ENCODE results near the gene COPB2.
A peak's percentile ranks its signal among the peaks of the same experiment; 100 is the strongest.

Gene COPB2

DNA sequence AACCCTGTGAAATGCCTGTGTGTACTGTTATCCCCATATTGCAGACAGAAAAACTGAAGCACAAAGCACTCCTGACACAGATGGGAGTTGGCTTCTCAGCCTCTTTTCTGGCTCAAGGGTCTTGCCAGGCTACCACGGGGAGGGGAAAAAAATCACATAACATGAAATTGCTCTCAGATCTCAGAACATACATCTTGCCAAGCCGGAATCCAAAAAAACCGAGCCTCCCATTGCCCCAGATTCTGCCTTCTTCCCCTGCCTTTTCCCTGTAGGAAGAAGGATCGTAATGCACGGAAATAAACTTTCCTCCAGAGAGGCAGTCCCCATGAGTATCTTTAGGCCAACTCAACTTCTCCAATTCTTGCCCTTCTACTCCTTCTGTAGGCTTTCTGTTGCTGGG is 62.2 kb downstream of the COPB2 start:
- no peak for DNase-seq

DNA sequence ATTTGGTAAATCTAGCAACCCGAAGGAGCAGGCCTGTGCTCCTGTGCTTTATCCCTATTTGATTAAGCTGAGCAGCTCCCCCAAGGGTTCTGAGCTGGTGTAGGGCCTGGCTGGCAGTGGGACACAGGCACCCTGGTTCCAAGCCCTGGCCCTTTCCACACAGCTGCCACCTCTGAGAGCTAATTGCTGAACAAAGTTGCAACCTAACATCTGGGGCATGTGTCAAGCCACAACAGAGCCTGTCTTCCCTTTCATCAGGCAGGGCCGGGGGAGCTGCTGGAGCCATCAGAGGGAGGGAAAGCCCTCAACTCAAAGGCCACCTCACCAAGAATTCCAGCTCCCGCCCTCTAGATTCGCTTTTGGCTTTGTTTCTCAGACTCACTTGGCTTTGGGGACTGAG is 62.7 kb downstream of the COPB2 start:
- no peak for DNase-seq

DNA sequence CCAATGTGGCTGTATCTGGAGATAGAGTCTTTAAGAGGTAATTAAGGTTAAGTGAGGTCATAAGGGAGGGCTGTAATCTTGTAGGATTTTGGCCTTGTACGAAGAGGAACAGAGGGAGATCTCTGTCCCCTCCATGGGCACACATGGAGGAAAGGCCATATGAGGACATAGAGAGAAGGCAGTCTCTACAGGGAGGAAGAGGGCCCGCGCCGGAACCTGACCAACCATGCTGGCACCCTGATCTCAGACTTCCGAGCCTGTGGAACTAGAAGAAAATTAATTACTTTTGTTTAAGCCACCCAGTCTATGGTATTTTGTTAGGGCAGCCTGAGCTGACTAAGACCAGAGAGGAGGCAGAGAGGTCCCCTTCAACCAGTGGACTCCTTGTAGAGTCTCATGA is 63.3 kb downstream of the COPB2 start:
- DNase-seq, result no peak

DNA sequence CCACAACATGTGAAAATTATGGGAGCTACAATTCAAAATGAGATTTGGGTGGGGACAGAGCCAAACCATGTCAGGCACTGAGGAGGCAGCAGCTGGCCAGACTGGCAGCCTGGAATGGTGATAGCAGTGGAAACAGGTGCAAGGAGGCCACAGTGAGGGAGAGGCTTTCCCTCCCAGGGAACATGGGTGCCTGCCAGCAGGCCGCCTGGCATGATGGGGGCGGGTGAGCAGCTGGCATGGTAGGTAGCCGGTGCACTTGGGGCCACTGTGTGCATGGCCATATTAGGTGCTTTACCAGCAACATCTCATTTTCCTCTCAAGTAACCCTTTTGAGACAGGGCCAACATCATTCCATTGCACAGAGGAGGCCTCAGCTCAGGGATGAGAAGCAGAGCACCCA is 63.9 kb downstream of the COPB2 start:
- DNase-seq, result no peak

DNA sequence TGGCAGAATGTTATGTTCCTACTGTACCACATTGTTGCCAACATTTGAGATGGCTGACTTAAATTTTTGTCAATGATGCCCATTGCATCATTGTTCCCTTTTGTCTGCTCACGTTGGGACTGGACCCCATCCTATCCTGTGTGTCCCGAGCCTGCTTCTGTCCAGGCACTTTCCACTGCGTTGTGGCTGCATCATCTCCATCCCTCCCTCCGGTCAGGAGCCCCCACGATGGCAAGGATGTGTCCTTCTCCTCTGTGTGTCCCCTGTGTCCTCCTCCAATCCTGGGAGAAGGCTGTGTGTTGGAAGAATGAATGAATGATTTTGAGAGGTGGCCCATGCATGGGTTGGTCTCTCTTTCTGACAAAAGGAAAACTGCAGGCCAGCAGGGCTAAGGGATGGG is 65.0 kb downstream of the COPB2 start:
- no peak for DNase-seq

DNA sequence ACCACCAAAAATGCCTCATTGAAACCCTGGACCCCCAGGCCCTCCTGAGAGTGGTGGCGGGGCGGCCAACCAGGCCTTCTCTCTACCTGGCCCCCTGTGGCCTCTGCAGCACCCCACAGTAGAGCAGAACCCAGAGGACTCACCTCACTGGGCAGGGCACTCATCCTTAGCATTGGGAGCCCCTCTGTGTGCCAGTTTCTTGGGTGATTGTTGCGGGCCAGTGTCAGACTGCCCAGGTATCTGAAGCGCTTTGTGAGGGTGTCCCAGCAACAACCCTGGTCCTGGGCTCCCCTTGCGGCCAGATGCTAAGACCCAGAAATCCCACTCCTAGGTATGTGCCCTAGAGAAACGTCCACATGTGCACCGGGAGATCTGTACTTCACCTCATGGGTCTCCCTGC is 66.3 kb downstream of the COPB2 start:
- no peak for DNase-seq

DNA sequence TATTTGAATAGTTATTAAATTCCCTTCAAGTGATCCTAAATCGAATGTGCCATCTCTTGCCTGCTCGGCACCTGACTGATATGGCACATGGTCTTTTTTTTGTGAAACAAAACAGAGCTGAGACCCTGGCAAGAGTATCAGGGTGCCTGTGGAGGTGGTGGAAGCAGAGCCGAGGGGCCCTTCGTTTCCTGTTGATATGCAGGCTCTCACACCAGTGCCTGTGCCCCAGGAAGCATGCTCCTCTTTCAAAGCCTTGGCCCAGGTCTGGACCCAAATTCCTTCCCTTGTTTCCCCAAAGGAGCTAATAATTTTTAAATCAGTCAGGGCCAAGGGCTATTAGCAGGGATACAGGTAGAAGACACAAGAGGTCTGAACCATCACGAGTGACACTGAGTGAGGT is 67.1 kb downstream of the COPB2 start:
- no peak for DNase-seq

DNA sequence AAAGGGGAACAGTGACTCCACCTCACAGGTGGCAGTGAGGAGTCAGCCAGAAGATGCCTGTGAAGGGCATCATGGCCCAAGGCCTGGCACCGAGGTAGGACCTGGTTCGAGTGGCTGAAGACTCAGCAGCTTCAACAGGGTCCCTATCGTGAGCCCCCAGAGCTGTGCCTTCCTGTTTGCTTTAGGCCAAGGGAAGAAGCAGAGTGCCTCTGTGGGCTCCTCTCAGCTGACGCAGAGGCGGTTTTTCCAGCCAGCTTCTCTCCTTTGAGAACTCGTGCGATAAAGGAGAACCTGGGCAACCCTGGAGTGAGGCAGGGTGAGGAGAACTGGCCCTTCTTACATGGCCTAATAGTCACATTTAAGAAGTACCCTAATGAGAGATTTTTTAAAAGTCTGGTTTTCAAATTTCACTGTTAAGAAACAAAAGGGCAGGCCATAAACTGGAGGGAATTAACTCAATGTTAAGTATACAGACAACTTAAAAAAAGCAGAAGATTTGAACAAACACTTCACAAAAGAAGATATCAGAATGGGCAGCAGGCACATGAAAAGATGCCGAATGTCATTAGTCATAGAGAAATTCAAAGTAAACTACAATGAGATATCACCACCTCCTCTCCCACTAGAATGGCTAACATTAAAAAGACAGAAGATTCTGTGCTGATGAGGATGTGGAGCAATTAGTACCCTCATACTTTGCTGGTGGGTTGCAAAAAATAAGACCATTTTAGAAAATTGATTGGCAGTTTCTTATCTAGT is 68.7 kb downstream of the COPB2 start:
- no peak for DNase-seq

DNA sequence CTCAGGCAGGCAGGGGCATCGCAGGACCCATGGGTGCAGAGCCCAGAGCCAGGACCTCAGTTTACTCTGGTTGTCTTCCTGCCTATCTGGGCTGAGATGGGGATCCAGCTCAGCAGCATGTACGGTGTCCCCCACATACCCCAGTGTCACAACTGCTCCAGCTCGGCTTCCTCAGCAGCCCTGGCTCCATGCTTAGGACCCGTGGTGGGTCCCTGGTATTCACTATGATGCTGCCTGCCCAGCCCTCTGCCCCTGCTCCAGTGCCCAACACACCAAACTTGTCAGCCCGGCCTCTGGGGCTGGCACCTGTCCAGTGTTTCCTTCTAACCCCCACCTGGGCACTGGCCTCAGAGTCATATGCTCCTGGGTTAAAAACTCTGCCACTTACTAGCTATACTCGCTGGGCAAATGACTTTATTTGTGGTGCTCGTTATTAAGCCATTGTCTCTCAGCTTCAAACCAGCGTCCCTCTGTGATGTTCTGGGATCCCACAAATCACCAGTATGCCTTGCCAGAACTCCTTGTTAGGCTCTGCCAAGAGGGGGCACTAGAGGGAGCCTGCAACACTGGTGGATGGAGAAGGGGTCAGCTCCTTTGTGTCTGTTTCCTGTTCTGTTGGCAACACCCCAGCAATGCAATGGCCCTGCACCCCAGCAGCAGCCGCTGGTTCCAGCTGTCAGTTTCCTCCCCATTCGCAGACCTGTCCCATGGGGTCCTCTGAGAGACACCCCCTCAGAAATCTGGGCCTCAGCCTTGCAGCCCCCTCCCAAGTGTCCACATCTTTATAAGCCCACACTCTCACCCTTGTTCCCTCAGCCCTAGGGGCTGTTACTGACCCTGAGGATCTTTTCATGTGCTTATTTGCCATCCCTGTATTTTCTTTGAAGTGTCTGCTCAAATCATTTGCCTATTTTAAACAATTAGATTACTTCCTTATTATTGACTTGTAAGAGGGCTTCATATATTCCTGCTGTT is 69.7 kb downstream of the COPB2 start:
- DNase-seq, result peak in 2 of 3 donors; percentile 14 to 24

DNA sequence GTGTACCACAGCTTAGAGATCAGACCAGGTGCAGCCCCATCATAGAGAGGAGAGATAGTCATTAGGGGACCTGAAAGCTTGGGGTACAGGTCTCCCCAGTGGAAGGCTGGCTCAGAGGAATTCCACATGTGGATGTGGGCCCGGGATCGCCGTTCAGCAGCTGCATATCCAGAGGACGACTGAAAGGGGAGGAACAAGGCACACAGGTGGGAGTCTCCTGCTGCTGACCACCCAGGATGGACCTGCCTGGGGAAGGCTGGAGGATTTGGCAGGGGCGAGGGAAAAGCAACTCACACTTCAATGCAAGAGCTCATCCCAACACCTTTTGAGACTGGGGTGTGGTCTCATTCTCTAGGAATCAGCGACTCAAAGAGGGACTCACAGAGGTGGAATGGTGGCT is 70.6 kb downstream of the COPB2 start:
- no peak for DNase-seq

DNA sequence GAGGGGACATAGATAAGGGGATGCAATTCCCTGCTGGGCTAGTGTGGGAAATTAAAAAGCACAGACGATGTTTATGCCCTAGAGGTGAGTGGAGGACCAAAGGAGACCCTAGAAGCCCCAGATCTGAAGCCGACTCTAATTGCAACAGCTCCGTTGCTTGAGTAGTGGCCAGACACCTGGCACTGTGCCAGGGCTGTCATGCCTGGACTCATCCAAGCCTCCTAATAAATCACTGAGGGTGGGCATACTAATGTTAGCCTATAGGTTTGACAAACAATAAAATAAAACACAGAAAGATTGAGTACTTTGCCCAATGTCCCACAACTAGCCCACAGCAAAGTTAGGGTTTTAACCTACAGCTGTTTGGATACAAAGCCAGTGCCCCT is 71.0 kb downstream of the COPB2 start:
- no peak for DNase-seq

DNA sequence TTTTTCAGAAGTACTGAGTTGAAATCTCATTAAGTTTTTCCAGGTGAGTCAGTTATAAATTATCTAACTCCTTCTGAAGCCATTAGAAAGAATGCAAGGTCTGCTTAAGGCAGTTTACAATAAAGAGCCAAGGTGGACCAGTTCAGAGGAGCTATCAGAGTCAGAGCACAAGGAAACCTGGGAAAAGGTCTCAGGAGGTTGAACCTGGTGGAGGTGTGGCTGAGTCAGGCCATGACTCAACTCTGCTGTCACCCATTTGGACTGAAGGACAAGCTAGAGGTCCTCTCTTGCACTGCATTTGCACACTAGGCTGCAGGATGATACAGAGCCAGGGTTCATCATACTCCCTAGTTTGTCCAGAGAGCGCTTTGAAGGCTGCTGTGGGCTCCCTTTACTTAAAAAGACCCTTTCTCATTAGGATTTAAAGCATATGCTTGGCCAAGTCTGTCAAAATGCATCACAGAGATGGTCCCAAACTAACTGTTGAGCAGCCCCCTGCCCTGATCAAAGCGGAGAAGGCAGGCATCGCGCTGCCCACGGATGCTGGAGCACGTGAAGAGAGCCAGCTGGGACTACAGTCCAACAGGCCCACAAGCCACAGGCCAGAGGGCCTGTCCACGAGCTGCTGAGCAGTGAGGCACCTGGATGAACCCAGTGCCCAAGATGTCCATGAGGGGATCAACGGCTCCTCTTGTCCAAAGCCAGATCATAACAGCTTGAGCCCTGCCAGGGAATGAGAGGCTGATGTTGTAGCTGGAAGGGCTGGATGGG is 71.6 kb downstream of the COPB2 start:
- no peak for DNase-seq

DNA sequence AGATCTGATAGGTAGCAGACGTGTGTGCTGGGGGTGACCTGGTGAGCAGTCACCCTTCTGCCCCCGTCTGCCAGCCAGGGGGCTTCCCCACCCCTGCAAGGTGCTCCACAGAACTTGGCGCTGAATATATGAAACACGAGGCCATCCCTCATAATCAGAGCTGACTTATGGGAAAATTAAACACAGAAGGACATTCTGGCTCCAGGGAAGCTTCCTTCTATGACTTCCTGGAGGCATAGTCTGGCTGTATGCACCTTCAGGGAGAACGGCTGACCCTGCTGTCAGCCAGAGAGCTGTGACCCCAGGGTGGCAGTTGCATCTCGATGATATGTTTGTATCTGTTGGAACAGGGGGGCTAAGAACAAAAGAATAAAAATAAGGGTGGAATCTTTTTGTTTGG is 72.2 kb downstream of the COPB2 start:
- no peak for DNase-seq

DNA sequence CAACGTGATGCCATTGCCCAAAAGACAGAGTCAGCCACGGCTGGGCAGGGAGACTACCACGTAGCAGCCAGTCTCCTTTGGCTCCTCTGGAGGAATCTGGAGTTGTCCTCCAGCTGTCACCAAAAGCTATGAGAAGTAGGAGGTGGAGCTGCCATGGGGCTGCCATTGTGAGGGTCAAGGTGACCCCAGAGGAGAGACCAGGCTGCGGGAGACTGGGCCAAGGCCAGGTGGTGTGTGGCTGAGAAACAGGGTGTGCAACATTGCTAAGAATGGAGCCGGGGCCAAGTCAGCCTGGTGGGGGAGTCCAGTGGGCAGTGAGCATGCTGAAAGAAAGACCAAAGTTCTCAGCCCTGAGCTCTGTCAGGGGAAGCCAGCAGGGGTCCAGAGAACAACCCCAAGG is 75.5 kb downstream of the COPB2 start:
- DNase-seq, result no peak

DNA sequence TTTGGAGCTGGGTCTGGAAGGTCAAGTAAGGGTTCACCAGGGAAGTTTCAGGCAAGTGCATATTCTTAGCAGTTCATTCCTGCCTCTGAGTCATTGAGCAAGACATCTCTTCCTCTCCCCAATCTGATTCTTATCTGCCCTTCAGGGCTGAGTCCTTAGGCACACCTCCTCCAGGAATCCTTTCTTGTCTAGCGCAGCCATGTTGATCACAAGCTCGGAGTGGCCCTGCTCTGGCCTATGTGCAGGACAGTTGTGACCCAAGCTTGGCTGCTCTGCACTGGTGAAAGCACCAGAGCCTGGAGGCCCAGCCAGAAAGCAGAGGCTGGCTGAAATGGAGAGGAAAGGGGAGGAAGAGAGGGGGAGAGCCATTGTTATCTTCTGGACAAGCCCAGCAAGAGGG is 76.5 kb downstream of the COPB2 start:
- no peak for DNase-seq

DNA sequence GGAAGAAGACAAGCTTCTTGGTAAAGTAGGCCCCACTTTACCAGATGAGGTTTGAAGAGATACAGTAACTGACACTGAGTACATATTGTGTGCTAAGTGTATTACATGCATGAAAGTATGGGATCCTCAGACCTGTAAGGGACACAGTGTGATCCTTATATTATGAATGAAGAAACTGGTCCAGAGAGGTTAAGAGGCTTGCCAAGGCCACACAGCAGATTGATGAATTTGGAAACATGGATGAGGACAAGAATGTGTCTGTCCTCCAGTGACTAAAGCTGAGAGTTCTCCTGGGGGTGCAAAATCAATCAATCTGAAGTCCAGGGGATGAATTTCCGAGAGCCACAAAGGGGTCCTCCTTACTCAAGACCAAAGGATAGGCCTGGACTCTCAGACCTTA is 77.0 kb downstream of the COPB2 start:
- DNase-seq, result no peak

DNA sequence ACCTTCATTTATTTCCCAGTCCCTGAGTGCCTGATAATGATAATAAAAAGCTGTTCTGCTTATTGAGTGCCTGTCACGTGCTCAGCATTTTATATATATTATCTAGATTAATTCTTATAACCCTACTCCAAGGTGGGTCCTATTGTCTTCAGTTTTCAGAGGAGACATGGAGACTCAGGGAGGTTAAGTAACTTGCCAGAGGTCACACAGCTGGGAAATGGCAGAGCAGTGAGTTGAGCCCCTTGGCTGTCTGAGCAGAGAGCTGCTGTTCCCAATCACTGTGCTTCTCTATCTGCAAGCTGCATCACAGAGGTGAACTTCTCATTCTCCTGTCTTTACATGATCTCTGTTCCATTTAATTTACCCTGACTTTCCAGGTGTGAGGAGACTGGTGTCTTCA is 77.9 kb downstream of the COPB2 start:
- DNase-seq, result no peak

DNA sequence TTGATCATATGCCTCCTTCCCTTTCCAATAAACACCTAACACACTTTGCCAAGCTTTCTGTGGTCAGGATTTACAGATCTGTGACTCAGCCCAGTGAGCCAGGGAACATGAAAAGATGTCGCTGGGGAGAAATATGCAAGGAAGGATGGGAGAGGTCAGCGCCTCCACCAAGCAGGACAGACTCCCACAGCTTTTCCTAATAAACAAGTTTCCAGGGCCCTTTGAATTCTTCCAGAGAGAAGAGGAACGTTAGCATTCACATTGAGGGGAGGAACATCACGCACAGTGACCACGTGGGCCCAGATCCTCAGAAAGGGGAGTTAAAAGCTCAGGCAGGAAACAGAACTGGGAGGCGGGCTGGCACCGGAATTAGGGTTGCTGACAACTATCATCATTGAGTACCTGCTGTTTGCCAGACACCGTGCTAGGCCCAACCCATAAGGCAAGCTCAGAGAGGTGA is 78.9 kb downstream of the COPB2 start:
- no peak for DNase-seq

DNA sequence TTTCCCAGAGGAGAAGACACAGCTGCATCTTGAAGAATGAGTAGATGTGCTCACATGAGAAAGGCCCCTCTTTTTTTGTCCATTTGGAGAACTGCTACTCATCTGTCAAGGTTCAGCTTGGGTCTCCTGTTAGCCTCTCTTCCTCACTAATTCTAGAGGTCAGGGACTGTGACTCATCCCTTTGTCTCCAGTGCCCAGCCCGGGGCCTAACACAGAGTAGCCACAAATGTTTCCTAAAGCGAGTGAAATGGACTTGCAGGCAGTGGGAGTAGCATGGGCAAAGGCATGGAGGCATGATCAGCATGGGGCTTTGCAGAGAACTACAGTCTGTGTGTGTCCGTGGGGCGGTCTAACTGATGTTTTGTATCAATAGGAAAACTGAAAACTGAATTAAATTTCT is 79.6 kb downstream of the COPB2 start:
- no peak for DNase-seq

DNA sequence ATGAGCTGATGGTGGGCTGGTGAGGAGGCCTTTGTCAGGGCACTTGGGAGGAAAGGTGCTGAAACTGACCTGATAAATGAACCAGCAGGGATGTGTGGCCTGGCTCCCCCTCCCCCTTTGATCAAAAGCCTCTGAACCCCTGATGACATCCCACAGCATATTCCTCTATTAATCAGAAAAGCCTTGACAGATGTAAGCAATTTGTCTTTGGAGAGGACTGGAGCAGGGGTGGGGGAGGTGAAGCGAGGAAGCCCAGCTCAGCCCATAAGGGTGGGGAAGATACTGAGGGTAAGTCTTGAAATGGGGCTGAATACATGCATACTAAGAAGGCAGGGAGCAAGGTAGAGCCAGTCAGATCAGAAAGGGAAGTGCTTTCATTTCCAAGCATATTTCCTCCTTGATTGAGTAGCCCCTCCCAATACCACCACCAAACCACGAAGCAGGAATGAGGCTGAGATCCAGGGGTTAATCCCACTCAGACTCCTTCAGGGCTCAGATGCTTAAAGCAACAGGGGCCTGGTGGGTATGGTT is 80.3 kb downstream of the COPB2 start:
- no peak for DNase-seq

DNA sequence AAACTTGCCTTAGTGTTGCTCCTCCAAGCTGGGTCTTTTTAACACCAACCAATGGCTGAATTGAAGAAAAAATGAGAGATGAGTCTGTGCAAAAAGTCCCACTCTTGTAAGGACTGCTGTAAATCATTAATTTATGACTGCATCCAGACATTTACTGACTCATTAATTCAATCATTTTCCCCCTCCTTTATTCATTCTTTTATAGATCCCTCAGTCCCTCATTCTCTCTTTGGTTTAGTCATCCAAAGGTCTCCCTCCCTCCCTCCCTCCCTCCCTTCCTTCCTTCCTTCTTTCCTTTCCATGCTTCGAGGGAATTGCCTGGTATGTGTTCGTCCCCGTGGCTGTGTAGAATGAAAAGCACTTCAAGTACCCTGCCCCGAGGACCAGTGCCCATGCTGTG is 80.9 kb downstream of the COPB2 start:
- no peak for DNase-seq

DNA sequence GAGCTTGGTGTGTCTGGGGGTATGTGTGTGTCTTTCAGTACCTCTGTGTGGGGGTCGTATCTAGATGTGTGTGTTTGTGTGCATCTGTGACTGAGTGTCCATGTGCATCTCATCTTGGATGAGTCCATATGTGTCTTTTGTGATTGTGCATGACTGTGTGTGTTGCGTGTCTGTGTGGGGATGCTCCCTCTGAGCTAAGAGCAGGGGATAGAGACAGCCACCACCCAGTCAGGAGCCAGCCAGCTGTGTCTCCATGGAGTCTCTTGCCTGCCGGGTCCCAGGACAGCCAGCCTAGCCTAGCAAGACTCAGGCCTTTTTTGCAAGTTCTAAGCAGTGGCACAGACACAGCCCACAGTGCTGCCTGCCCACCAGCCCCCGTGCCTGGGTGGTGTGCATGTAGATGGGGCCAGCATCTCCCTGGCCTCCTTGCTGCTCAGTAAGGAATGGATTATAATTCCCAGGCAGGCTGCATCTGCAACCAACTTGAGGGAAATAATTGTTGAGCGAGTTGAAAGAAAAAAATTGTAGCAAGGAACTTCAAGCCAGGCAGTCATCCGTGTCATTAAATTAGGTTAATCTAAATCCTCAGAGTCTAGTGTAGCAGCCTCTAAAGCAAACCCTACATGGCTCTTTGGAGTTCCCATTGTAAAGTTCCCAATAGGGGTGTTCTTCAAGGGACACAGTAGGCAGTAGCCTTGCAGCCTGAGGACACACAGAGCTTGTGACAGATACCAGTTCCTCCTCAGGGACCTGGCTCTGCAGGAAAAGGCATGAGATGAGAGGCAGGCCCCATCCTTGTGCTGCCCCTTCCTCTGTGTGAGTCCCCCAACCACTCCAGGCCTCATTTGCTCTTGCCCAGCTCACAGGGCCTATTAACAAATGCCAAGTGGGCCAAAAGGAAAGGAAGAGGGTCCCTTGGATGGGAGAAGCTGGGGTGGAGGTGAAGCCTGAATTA is 81.6 kb downstream of the COPB2 start:
- DNase-seq, result no peak
